ENCODE measurements around the gene TAL2. TPM values are rescaled to one million over a fixed set of nuclear protein-coding genes. Genes with fewer than 3 reads are reported as not detected.

TAL2 gene
- total and polyA plus RNA-seq, 9 of the 15 experiments (the other 6 are each of a cell fraction or from before 2014, with no cell fraction given) = 0.21 to 3.7 (median 1.1) TPM; not detected in 1

DNA sequence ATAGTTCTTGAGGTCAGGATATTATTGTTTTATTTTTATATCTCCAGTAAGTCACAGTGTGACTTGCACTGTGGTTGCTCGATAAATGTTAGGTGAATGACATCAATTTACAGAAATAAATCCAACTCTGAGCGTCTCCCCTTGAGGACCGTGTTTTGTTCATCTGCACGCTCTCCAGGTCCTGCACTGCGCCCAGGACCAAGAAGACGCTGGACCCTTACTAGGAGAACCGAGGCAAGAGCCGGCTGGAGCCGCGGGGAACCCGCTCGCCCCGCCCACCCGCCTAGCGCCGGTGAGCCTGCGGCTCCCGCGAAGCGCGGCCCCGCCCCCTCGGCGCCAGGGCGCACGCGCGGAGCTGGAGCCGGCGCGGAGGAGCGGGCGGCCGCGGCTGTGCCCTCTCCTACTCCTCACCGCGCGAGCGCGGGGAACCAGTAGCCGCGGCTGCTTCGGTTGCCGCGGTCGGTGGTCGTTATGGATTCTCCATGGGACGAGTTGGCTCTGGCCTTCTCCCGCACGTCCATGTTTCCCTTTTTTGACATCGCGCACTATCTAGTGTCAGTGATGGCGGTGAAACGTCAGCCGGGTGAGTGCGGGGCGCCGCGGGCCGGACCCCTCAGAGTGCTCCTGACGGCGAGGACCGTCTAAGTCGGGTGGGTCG, 32.1 kb downstream of the TAL2 start, which contains the start of gene TMEM38B:
TSS of gene TMEM38B (plus strand) at position 352 of the 658 bp plus-strand sequence. CDS start at position 472, 120 bp downstream.
- Histone ChIP-seq H3K9me1 (ENCODE audit: control insufficient read depth, insufficient read depth, low read length) (no peaks in the 10 kb centered on the region), H3K9ac (ENCODE audit: insufficient read depth in 1 of 2, low read depth in 2 of 2, low read length in 2 of 2) (peak within 1 kb of the TSS; percentile 59 to 93), H3K9me3 (replicated peaks; ENCODE audit: control insufficient read depth, insufficient read depth, low read depth, low read length) (no peaks in the 10 kb centered on the region), H3K4me1 (replicated peaks in 1 of 2; ENCODE audit: control insufficient read depth in 2 of 2, insufficient read depth in 2 of 2, low read length in 2 of 2) (peaks cover 6 to 19% of the 10 kb centered on the region in 2 experiments; a peak in 4 of 5 replicates), H3K27ac (ENCODE audit: extremely low read depth, low read depth, low read length) (peak within 1 kb of the TSS; percentile 77), H3K4me2 (ENCODE audit: insufficient read depth, low read length) (peak within 1 kb of the TSS; percentile 92), H3K36me3 (ENCODE audit: control insufficient read depth, insufficient read depth, low read length) (no peaks in the 10 kb centered on the region), H4K20me1 (replicated peaks; ENCODE audit: control insufficient read depth, insufficient read depth, low read length) (peaks cover 6% of the 10 kb centered on the region; the same call in 1 of the 2 replicates), H2AFZ (ENCODE audit: low read depth, low read length) (peak within 1 kb of the TSS; percentile 95), H3K4me3 (peak within 1 kb of the TSS; percentile 77), H3K27me3 (ENCODE audit: control insufficient read depth in 2 of 2, insufficient read depth in 2 of 2, low read length in 2 of 2) (no peaks in the 10 kb centered on the region), H3K79me2 (ENCODE audit: control insufficient read depth, insufficient read depth, low read length) (peaks cover 46% of the 10 kb centered on the region)
- no peak for FAIRE-seq
- no TSS peak for BruUV-seq (replicated peaks)
- peak; percentile 85 for ATAC-seq
- DNase-seq (ENCODE audit: extremely low read depth in 1 of 4, low spot score in 3 of 4) = peak; percentile 88 to 96 (median 94)
- intact Hi-C loops (cut with micrococcal nuclease) = loop anchor here (2.0 kb wide), 1 partner anchor 48 kb away; no protein-coding TSS in a partner anchor
- in situ Hi-C loops (cut with MboI) = no loop called here
- POLR2A ChIA-PET = interaction anchor here (0.6 to 2.8 kb wide), 11 partner anchors 11 to 523 kb away, joined by 3 to 13 read pairs (median 3); no protein-coding TSS in a partner anchor
- CTCF ChIA-PET (ENCODE audit: low intra/inter-chr PET ratio) = no interaction called here
- under 1% methylated on average over 35 of the region's 65 CpGs for WGBS (ENCODE audit: insufficient coverage, low coverage, missing lambda C conversion rate)
- TF ChIP-seq ADNP (tag; IDR thresholded peaks at IDR 0.05) (no peak), MECOM (CRISPR knock-in tag; IDR thresholded peaks at IDR 0.05) (no peak), RNF2 (IDR thresholded peaks at IDR 0.05) (no peak), XRCC5 (IDR thresholded peaks at IDR 0.05; ENCODE audit: low read depth, low read length) (no peak), SUPT5H (IDR thresholded peaks at IDR 0.05) (peak; percentile 66), TCF7 (IDR thresholded peaks at IDR 0.05; ENCODE audit: borderline replicate concordance) (no peak), ASH1L (IDR thresholded peaks at IDR 0.05; ENCODE audit: borderline replicate concordance, low read depth, partially characterized antibody) (no peak), TBP (optimal IDR thresholded peaks at IDR 0.05; ENCODE audit: low read depth, low read length) (peak; percentile 36), MEF2D (tag; conservative IDR thresholded peaks at IDR 0.05; ENCODE audit: low read depth) (no peak), NCOA1 (IDR thresholded peaks at IDR 0.05; ENCODE audit: low read depth) (no peak), ARID2 (IDR thresholded peaks at IDR 0.05) (no peak)
- TF ChIP-seq, protein P1, sequence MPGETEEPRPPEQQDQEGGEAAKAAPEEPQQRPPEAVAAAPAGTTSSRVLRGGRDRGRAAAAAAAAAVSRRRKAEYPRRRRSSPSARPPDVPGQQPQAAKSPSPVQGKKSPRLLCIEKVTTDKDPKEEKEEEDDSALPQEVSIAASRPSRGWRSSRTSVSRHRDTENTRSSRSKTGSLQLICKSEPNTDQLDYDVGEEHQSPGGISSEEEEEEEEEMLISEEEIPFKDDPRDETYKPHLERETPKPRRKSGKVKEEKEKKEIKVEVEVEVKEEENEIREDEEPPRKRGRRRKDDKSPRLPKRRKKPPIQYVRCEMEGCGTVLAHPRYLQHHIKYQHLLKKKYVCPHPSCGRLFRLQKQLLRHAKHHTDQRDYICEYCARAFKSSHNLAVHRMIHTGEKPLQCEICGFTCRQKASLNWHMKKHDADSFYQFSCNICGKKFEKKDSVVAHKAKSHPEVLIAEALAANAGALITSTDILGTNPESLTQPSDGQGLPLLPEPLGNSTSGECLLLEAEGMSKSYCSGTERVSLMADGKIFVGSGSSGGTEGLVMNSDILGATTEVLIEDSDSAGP (CRISPR knock-in tag; IDR thresholded peaks at IDR 0.05) = no peak
- TF ChIP-seq, protein P2, sequence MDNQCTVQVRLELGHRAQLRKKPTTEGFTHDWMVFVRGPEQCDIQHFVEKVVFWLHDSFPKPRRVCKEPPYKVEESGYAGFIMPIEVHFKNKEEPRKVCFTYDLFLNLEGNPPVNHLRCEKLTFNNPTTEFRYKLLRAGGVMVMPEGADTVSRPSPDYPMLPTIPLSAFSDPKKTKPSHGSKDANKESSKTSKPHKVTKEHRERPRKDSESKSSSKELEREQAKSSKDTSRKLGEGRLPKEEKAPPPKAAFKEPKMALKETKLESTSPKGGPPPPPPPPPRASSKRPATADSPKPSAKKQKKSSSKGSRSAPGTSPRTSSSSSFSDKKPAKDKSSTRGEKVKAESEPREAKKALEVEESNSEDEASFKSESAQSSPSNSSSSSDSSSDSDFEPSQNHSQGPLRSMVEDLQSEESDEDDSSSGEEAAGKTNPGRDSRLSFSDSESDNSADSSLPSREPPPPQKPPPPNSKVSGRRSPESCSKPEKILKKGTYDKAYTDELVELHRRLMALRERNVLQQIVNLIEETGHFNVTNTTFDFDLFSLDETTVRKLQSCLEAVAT (IDR thresholded peaks at IDR 0.05) = no peak

Measured in K562 (cell line).